Posterior cingulate gyrus (tissue), 11 donors: ENCODE data around the gene OR2A25.
"Not testable (repeated sequence)": the region's sequence is repeated elsewhere in the genome, so short reads cannot be mapped to it uniquely, and the experiment has no call there.

ENCODE experiments used
- DNase-seq, 10 donors: peaks; one replicate each; pipeline versions ENCODE4 v3.0.0 to v3.0.0-alpha.2; 2020 to 2021; ENCODE audit warnings: mixed read lengths in 3 of 10
- intact Hi-C: fragments of 100-400 bp; cut with DNase I; formaldehyde crosslinking; loops from one replicate; pipeline ENCODE4 v1.15.1; 2023

Gene OR2A25

GRCh38 chr7:144069511-144069910 lies at the start of gene OR2A25:
OR2A25 (plus strand) TSS chr7:144069811; CDS start chr7:144074220, 4,409 bp downstream.
- DNase-seq: no peak
- intact Hi-C loops: no loop called here

GRCh38 chr7:144020340-144020739 lies 49.3 kb upstream of the OR2A25 start:
- intact Hi-C loops: no loop called here
- DNase-seq: no peak

- intact Hi-C loops: no loop called here
Observed at GRCh38 chr7:144022169-144022568, 47.4 kb upstream of the OR2A25 start.

GRCh38 chr7:144023171-144023827 lies 46.3 kb upstream of the OR2A25 start:
- no peak for DNase-seq
- intact Hi-C loops: no loop called here

More at GRCh38 chr7:144022169-144022568, 47.4 kb upstream of the OR2A25 start:
- no peak for DNase-seq

GRCh38 chr7:144024213-144024612 lies 45.4 kb upstream of the OR2A25 start:
- DNase-seq: no peak
- intact Hi-C loops: no loop called here

- peak in 1 of 10 donors; percentile 67 for DNase-seq
- intact Hi-C loops: no loop called here
Observed at GRCh38 chr7:144026203-144026883, 43.3 kb upstream of the OR2A25 start.

- DNase-seq: no peak
- intact Hi-C loops: no loop called here
Observed at GRCh38 chr7:144027070-144027469, 42.5 kb upstream of the OR2A25 start.

- intact Hi-C loops: no loop called here
- no peak for DNase-seq
Observed at GRCh38 chr7:144027974-144028373, 41.6 kb upstream of the OR2A25 start.

- intact Hi-C loops: no loop called here
- no peak for DNase-seq
Observed at GRCh38 chr7:144028547-144028946, 41.1 kb upstream of the OR2A25 start.

GRCh38 chr7:144032516-144032915 lies 37.1 kb upstream of the OR2A25 start:
- no peak for DNase-seq
- intact Hi-C loops: no loop called here

GRCh38 chr7:144032985-144033709 lies 36.5 kb upstream of the OR2A25 start:
- intact Hi-C loops: no loop called here
- DNase-seq: no peak

GRCh38 chr7:144035385-144035784 lies 34.2 kb upstream of the OR2A25 start:
- DNase-seq: no peak
- intact Hi-C loops: no loop called here

- DNase-seq: no peak
- intact Hi-C loops: no loop called here
Observed at GRCh38 chr7:144036302-144036885, 33.2 kb upstream of the OR2A25 start.

GRCh38 chr7:144037414-144038035 lies 32.1 kb upstream of the OR2A25 start:
- no peak for DNase-seq
- intact Hi-C loops: no loop called here

GRCh38 chr7:144038887-144039286 lies 30.7 kb upstream of the OR2A25 start:
- intact Hi-C loops: no loop called here
- DNase-seq: no peak

GRCh38 chr7:144048648-144049047 lies 21.0 kb upstream of the OR2A25 start, which contains the start of gene OR2A5:
OR2A5 (plus strand) TSS chr7:144048948; CDS start chr7:144050402, 1,454 bp downstream.
- intact Hi-C loops: no loop called here
- DNase-seq: no peak

GRCh38 chr7:144049491-144049890 lies 20.1 kb upstream of the OR2A25 start:
- intact Hi-C loops: no loop called here
- DNase-seq: no peak

GRCh38 chr7:144050093-144050492 lies 19.5 kb upstream of the OR2A25 start:
- no peak for DNase-seq
- intact Hi-C loops: no loop called here

- DNase-seq: peak in 1 of 10 donors; percentile 74
- intact Hi-C loops: not testable (repeated sequence)
Observed at GRCh38 chr7:144050884-144051283, 18.7 kb upstream of the OR2A25 start.

- no peak for DNase-seq
- intact Hi-C loops: no loop called here
Observed at GRCh38 chr7:144057954-144058353, 11.7 kb upstream of the OR2A25 start.

- no peak for DNase-seq
- intact Hi-C loops: no loop called here
Observed at GRCh38 chr7:144063710-144064109, 5.9 kb upstream of the OR2A25 start.
